Inflammatory macrophage (primary cell): ENCODE results near the gene EPHA8.

Experiments
- DNase-seq, 2 donors: peaks; one replicate each; pipeline ENCODE4 v3.0.0-alpha.2; 2020 to 2022

EPHA8 gene

GRCh38 chr1:22625262-22625925 is 62.1 kb downstream of the EPHA8 start:
- DNase-seq = no peak

- no peak for DNase-seq
Observed at GRCh38 chr1:22626237-22627157, 63.2 kb downstream of the EPHA8 start.

- DNase-seq = no peak
Observed at GRCh38 chr1:22627331-22627730, 64.0 kb downstream of the EPHA8 start.

- no peak for DNase-seq
Observed at GRCh38 chr1:22628698-22629444, 65.6 kb downstream of the EPHA8 start.

GRCh38 chr1:22629886-22630285 is 66.6 kb downstream of the EPHA8 start:
- DNase-seq = no peak

- no peak for DNase-seq
Observed at GRCh38 chr1:22633697-22634463, 70.6 kb downstream of the EPHA8 start.

- no peak for DNase-seq
Observed at GRCh38 chr1:22635436-22635835, 72.1 kb downstream of the EPHA8 start.

GRCh38 chr1:22636353-22636752 is 73.1 kb downstream of the EPHA8 start, which contains the start of gene C1QA:
C1QA (plus strand) TSS chr1:22636628; CDS start chr1:22637617, 989 bp downstream.
- peak; percentile 97 for DNase-seq

- DNase-seq = no peak
Observed at GRCh38 chr1:22636927-22637326, 73.6 kb downstream of the EPHA8 start.

- no peak for DNase-seq
Observed at GRCh38 chr1:22637907-22638445, 74.7 kb downstream of the EPHA8 start.

GRCh38 chr1:22638476-22639234 is 75.4 kb downstream of the EPHA8 start:
- no peak for DNase-seq

GRCh38 chr1:22639286-22639685 is 76.0 kb downstream of the EPHA8 start:
- DNase-seq = no peak

- DNase-seq = no peak
Observed at GRCh38 chr1:22641247-22641646, 78.0 kb downstream of the EPHA8 start.

GRCh38 chr1:22641906-22642636 is 78.8 kb downstream of the EPHA8 start:
- peak; percentile 70 to 71 for DNase-seq

- DNase-seq = peak; percentile 45 to 50
Observed at GRCh38 chr1:22643381-22643780, 80.1 kb downstream of the EPHA8 start, which contains the start of gene C1QC. C1QC (plus strand) TSS chr1:22643633; CDS start chr1:22644024, 391 bp downstream.

GRCh38 chr1:22643928-22644327 is 80.6 kb downstream of the EPHA8 start:
- DNase-seq = no peak

- DNase-seq = peak; percentile 86 to 93
Observed at GRCh38 chr1:22645931-22646330, 82.6 kb downstream of the EPHA8 start.

GRCh38 chr1:22646384-22646783 is 83.1 kb downstream of the EPHA8 start:
- peak; percentile 65 to 85 for DNase-seq

- no peak for DNase-seq
Observed at GRCh38 chr1:22650089-22650693, 86.9 kb downstream of the EPHA8 start.
